Stomach (tissue), 9 donors: ENCODE data around the gene SARS1. TPM values are rescaled to one million over a fixed set of nuclear protein-coding genes. Genes with fewer than 3 reads are reported as not detected.

ENCODE experiments used
- DNase-seq, 2 donors: peaks; one replicate each; pipeline versions ENCODE4 v3.0.0 to v3.0.0-alpha.2; 2013 to 2019
- H3K27ac ChIP-seq, 5 donors: fragments of 200-600 bp in 4 of 5; sonication (generic) in 4 of 5; one replicate each; pipeline ENCODE4 v1.5.1; 2013 to 2019; ENCODE audit warnings: mild to moderate bottlenecking in 1 of 5, moderate library complexity in 1 of 5
- H3K27me3 ChIP-seq, 3 donors: fragments of 200-600 bp; sonication (generic); one replicate each; pipeline ENCODE4 v1.5.1; 2017 to 2019; ENCODE audit warnings: mixed run types in 1 of 3
- H3K36me3 ChIP-seq, 4 donors: fragments of 200-600 bp; sonication (generic); 1 replicate in 3 of 4; 2 replicates in 1 of 4; pipeline ENCODE4 v1.5.1; 2016 to 2019
- H3K4me1 ChIP-seq, 4 donors: fragments of 200-600 bp; sonication (generic); one replicate each; pipeline ENCODE4 v1.5.1; 2016 to 2019
- H3K4me3 ChIP-seq, 4 donors: fragments of 200-600 bp; sonication (generic) in 3 of 4; one replicate each; pipeline ENCODE4 v1.5.1; 2016 to 2019; ENCODE audit warnings: mild to moderate bottlenecking in 1 of 4
- H3K9me3 ChIP-seq, 4 donors: fragments of 200-600 bp; sonication (generic); one replicate each; pipeline ENCODE4 v1.5.1; 2016 to 2019
- CTCF ChIP-seq, 7 experiments: fragments of 450-650 bp in 4 of 7; fragments of 200-600 bp in 3 of 7; sonication (generic) in 3 of 7; IDR thresholded peaks; one replicate each; pipeline ENCODE4 v1.5.1; 2016 to 2019; ENCODE audit warnings: antibody characterized with exemption in 7 of 7, control low read depth in 2 of 7, mild to moderate bottlenecking in 1 of 7
- EP300 ChIP-seq: sonication (generic); formaldehyde crosslinking; IDR thresholded peaks from one replicate; pipeline ENCODE4 v1.6.1; 2017; ENCODE audit warnings: antibody characterized with exemption
- POLR2A ChIP-seq, 4 donors: fragments of 450-650 bp; IDR thresholded peaks; one replicate each; pipeline ENCODE4 v1.6.1; 2016; ENCODE audit warnings: antibody characterized with exemption in 4 of 4, control low read depth in 2 of 4, mild to moderate bottlenecking in 1 of 4, moderate library complexity in 1 of 4
- POLR2AphosphoS5 ChIP-seq, 3 donors: sonication (generic); formaldehyde crosslinking; IDR thresholded peaks; one replicate each; pipeline ENCODE4 v1.6.1; 2016; ENCODE audit warnings: antibody characterized with exemption in 3 of 3
- whole genome bisulfite sequencing, 5 donors: extraction: QIAGEN DNeasy Blood & Tissue Kit in 3 of 5; methylation state at CpG; one replicate each; pipeline versions ENCODE4 v1.1.5 to v1.1.7; 2013 to 2018; 5-methylcytosine and 5-hydroxymethylcytosine counted together
- intact Hi-C: fragments of 100-400 bp; cut with DNase I; formaldehyde crosslinking; loops from one replicate; pipeline ENCODE4 v1.15.1; 2023; ENCODE audit warnings: low total_unique reads
- polyA plus RNA-seq, 3 donors: library from polyadenylated mRNA; stranded (reverse); fragments of 200-250 nt; gene quantifications; one replicate each; pipeline ENCODE4 v1.2.3, GENCODE V29; 2013
- total RNA-seq, 5 donors: library from RNA; depleted of rRNA; stranded (reverse); fragments of >200 nt; gene quantifications; one replicate each; pipeline versions ENCODE4 v1.1.0 to v1.2.3, GENCODE V29; 2014 to 2016
- donor health status: healthy with polysubstance abuse.
- donor health status: Bipolar disorder and iron deficiency.
- donor health status: healthy.

SARS1 gene
- total and polyA plus RNA-seq, 8 donors: 80.8 to 232 (median 110) TPM

GRCh38 chr1:109252893-109253802 lies 39.4 kb downstream of the SARS1 start:
- intact Hi-C loops: no loop called here

DNA sequence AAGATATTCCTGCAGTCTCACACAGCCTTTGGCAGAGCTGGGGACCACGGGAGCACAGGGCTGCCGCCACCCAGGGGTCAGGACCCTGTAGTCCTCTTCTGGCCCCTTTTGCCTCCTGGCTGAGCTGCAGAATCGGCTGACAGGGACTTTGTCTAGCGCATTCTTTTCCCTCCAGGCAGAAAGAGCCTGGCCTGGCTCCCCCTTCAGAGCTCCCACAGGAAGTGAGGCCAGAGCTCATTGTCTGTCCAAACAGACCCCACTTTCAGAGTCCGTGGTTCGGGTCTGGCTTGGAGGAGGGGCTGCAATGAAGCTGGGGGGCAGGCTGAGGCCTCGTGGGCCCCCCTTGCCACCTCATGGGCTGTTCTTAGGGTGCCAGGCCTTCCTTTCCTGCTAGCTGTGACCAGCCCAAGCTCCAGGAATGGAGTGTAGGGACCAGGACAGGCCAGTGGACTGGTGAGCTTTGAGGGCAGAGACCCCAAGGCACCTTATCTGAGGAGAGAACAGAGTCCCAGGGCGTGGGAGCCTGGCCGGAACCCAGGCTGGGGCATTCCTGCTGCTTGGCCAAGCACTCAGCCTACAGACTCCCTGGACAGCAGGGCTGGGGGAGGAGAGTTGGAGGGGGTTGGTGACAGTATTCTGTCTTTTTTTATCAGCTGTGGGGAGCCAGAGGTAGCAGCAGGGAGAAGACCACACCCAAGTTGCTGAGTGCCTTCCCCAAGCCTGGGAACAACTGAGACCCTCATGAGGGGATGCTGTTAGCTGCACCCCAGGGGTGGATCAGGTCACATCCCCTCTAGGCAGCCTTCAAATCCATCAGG lies 40.3 kb downstream of the SARS1 start:
- intact Hi-C loops: no loop called here
- DNase-seq: peak in 1 of 2 donors; percentile 72
- Histone ChIP-seq H3K36me3 (peaks cover 0 to 13% (median 7%) of the 10 kb centered on the region in 4 donors), H3K4me1 (peaks cover 20 to 48% (median 38%) of the 10 kb centered on the region in 4 donors), H3K9me3 (no peaks in the 10 kb centered on the region), H3K27ac (peak overlapping the region; percentile 7 to 80 (median 68)), H3K4me3 (peak overlapping the region; percentile 1 to 11 (median 2)), H3K27me3 (peaks cover 0 to 13% (median 5%) of the 10 kb centered on the region in 3 donors)
- TF ChIP-seq CTCF (IDR thresholded peaks at IDR 0.05) (no peak), POLR2AphosphoS5 (IDR thresholded peaks at IDR 0.05) (no peak), POLR2A (IDR thresholded peaks at IDR 0.05) (no peak), EP300 (no peak)
- WGBS, 5 donors: 28 to 38% (median 32%) methylated on average over 8 to 9 of the region's 9 CpGs

More at GRCh38 chr1:109252893-109253802, 39.4 kb downstream of the SARS1 start:
- peak in 1 of 2 donors; percentile 89 for DNase-seq
- TF ChIP-seq POLR2A (IDR thresholded peaks at IDR 0.05): no peak
- TF ChIP-seq CTCF (IDR thresholded peaks at IDR 0.05): no peak
- peaks cover 22 to 53% (median 40%) of the 10 kb centered on the region in 4 donors for H3K4me1 ChIP-seq
- WGBS, 5 donors: 74 to 83% (median 80%) methylated on average over 24 to 33 of the region's 33 CpGs
- peak overlapping the region in 3 of 4 donors; percentile 1 to 11 (median 2) for H3K4me3 ChIP-seq
- H3K27ac ChIP-seq: peak overlapping the region in 4 of 5 donors; percentile 54 to 80 (median 68)
- peaks cover 0 to 13% (median 5%) of the 10 kb centered on the region in 3 donors for H3K27me3 ChIP-seq
- no peaks in the 10 kb centered on the region for H3K9me3 ChIP-seq
- H3K36me3 ChIP-seq: peaks cover 0 to 5% (median under 1%) of the 10 kb centered on the region in 4 donors

GRCh38 chr1:109254621-109255096 lies 40.9 kb downstream of the SARS1 start:
- Histone ChIP-seq H3K4me3 (no peak overlapping the region), H3K9me3 (no peaks in the 10 kb centered on the region), H3K36me3 (peaks cover 0 to 20% (median 10%) of the 10 kb centered on the region in 4 donors), H3K4me1 (peaks cover 18 to 45% (median 37%) of the 10 kb centered on the region in 4 donors), H3K27ac (peak overlapping the region in 3 of 5 donors; percentile 24 to 80 (median 54)), H3K27me3 (peaks cover 0 to 12% (median 5%) of the 10 kb centered on the region in 3 donors)
- TF ChIP-seq POLR2A (IDR thresholded peaks at IDR 0.05) (no peak), EP300 (no peak), CTCF (IDR thresholded peaks at IDR 0.05) (no peak), POLR2AphosphoS5 (IDR thresholded peaks at IDR 0.05) (no peak)
- intact Hi-C loops: no loop called here
- 63 to 79% (median 68%) methylated on average over 7 of the region's 7 CpGs for WGBS, 5 donors
- DNase-seq: no peak
